Activated CD8-positive, alpha-beta T cell treated with anti-CD3 and anti-CD28 coated beads, Interleukin-2, amount 10 ng/mL, durations not matched to agents 7 days and 5 days (primary cell): ENCODE data around the gene HUS1B. TPM values are rescaled to one million over a fixed set of nuclear protein-coding genes. Genes with fewer than 3 reads are reported as not detected.
"Not testable (repeated sequence)": the region's sequence is repeated elsewhere in the genome, so short reads cannot be mapped to it uniquely, and the experiment has no call there.

ENCODE experiments used
- ATAC-seq: fragments of 150-1000 bp; cut with Tn5 transposase; one replicate; pipeline ENCODE4 v1.10.0; 2021; ENCODE audit warnings: moderate library complexity
- CTCF ChIA-PET: fragments of 350-600 bp; sonication (Branson Sonifier 250); formaldehyde crosslinking; loops from one replicate; lab custom pipeline; 2021; ENCODE audit warnings: antibody characterized with exemption; lab: Charles Lee
- POLR2A ChIA-PET: fragments of 350-600 bp; sonication (Branson Sonifier 250); formaldehyde crosslinking; loops from one replicate; lab custom pipeline; 2021; ENCODE audit warnings: antibody characterized with exemption; lab: Charles Lee
- DNase-seq: peaks from one replicate; pipeline ENCODE4 v3.0.0-alpha.2; 2020
- H3K27ac Mint-ChIP-seq: one replicate; pipeline ENCODE4 v1.8.0; 2021; ENCODE audit warnings: mild to moderate bottlenecking, mixed read lengths
- H3K27me3 Mint-ChIP-seq: one replicate; pipeline ENCODE4 v1.8.0; 2021; ENCODE audit warnings: low read depth, mixed read lengths
- H3K36me3 Mint-ChIP-seq: one replicate; pipeline ENCODE4 v1.8.0; 2021; ENCODE audit warnings: low read depth, mixed read lengths
- H3K4me1 Mint-ChIP-seq: one replicate; pipeline ENCODE4 v1.8.0; 2021; ENCODE audit warnings: low read depth, mixed read lengths
- H3K4me3 Mint-ChIP-seq: one replicate; pipeline ENCODE4 v1.8.0; 2021; ENCODE audit warnings: mild to moderate bottlenecking, mixed read lengths
- H3K9me3 Mint-ChIP-seq: one replicate; pipeline ENCODE4 v1.8.0; 2022; ENCODE audit warnings: mixed read lengths; ENCODE audit not compliant: insufficient read depth
- total RNA-seq, 2 experiments: library from RNA; stranded (reverse); gene quantifications; one replicate each; pipeline ENCODE4 v1.2.3, GENCODE V29; 2021

HUS1B gene
- 1 to 10 TPM; 1.6 to 1.8 TPM for total RNA-seq

GRCh38 chr6:656460-657252 lies at the start of gene HUS1B:
Gene HUS1B, minus strand, starts transcription at chr6:657100. Its CDS starts 156 bp downstream, at chr6:656944.
- peaks cover 29% of the 10 kb centered on the region for H3K4me1 Mint-ChIP-seq
- H3K27me3 Mint-ChIP-seq: no peaks in the 10 kb centered on the region
- no peak for DNase-seq
- H3K9me3 Mint-ChIP-seq: no peaks in the 10 kb centered on the region
- POLR2A ChIA-PET: no interaction called here
- H3K36me3 Mint-ChIP-seq: peaks cover 40% of the 10 kb centered on the region
- no peak within 1 kb of the TSS for H3K27ac Mint-ChIP-seq
- ATAC-seq: no peak
- no peak within 1 kb of the TSS for H3K4me3 Mint-ChIP-seq
- CTCF ChIA-PET: no interaction called here

GRCh38 chr6:706146-706545 lies 49.2 kb upstream of the HUS1B start:
- peaks cover 24% of the 10 kb centered on the region for H3K4me1 Mint-ChIP-seq
- H3K9me3 Mint-ChIP-seq: no peaks in the 10 kb centered on the region
- CTCF ChIA-PET: interaction anchor here (4.0 kb wide), 1 partner anchor 15 kb away, joined by 20 read pairs; no protein-coding TSS in a partner anchor
- no peak overlapping the region for H3K4me3 Mint-ChIP-seq
- DNase-seq (no peak), ATAC-seq (no peak)
- POLR2A ChIA-PET: no interaction called here
- H3K27me3 Mint-ChIP-seq: peaks cover 23% of the 10 kb centered on the region
- H3K36me3 Mint-ChIP-seq: no peaks in the 10 kb centered on the region
- no peak overlapping the region for H3K27ac Mint-ChIP-seq

- H3K9me3 Mint-ChIP-seq: no peaks in the 10 kb centered on the region
- DNase-seq: no peak
- H3K27me3 Mint-ChIP-seq: peaks cover 29% of the 10 kb centered on the region
- POLR2A ChIA-PET: interaction anchor here (1.2 kb wide), 1 partner anchor 17 kb away, joined by 3 read pairs; no protein-coding TSS in a partner anchor
- no peak for ATAC-seq
- no peak overlapping the region for H3K4me3 Mint-ChIP-seq
- CTCF ChIA-PET: interaction anchor here (0.9 to 4.0 kb wide), 5 partner anchors 13 to 692 kb away, joined by 3 to 20 read pairs (median 4); partner anchors contain the start of gene EXOC2
- no peaks in the 10 kb centered on the region for H3K36me3 Mint-ChIP-seq
- no peak overlapping the region for H3K27ac Mint-ChIP-seq
- peaks cover 20% of the 10 kb centered on the region for H3K4me1 Mint-ChIP-seq
Observed at GRCh38 chr6:705047-705446, 48.1 kb upstream of the HUS1B start.

GRCh38 chr6:704046-704445 lies 47.1 kb upstream of the HUS1B start:
- Mint-ChIP-seq H3K4me3 (no peak overlapping the region), H3K4me1 (peaks cover 13% of the 10 kb centered on the region), H3K36me3 (no peaks in the 10 kb centered on the region), H3K27me3 (peaks cover 29% of the 10 kb centered on the region), H3K9me3 (no peaks in the 10 kb centered on the region), H3K27ac (no peak overlapping the region)
- POLR2A ChIA-PET: interaction anchor here (1.2 kb wide), 1 partner anchor 18 kb away, joined by 3 read pairs; no protein-coding TSS in a partner anchor
- CTCF ChIA-PET: interaction anchor here (1.1 to 4.0 kb wide), 4 partner anchors 12 to 693 kb away, joined by 3 to 20 read pairs (median 6); partner anchors contain the start of gene EXOC2
- no peak for ATAC-seq
- no peak for DNase-seq

- DNase-seq: no peak
- ChIA-PET POLR2A (no interaction called here), CTCF (interaction anchor here (1.6 to 4.0 kb wide), 3 partner anchors 11 to 113 kb away, joined by 4 to 20 read pairs (median 7); partner anchors contain the start of gene EXOC2)
- Mint-ChIP-seq H3K4me3 (no peak overlapping the region), H3K4me1 (peaks cover 13% of the 10 kb centered on the region), H3K27ac (no peak overlapping the region), H3K27me3 (peaks cover 29% of the 10 kb centered on the region), H3K9me3 (no peaks in the 10 kb centered on the region), H3K36me3 (no peaks in the 10 kb centered on the region)
- no peak for ATAC-seq
Observed at GRCh38 chr6:703552-703951, 46.7 kb upstream of the HUS1B start.

GRCh38 chr6:701700-702479 lies 45.0 kb upstream of the HUS1B start:
- H3K4me3 Mint-ChIP-seq: no peak overlapping the region
- peaks cover 7% of the 10 kb centered on the region for H3K4me1 Mint-ChIP-seq
- no peak overlapping the region for H3K27ac Mint-ChIP-seq
- no peaks in the 10 kb centered on the region for H3K36me3 Mint-ChIP-seq
- POLR2A ChIA-PET: no interaction called here
- H3K9me3 Mint-ChIP-seq: no peaks in the 10 kb centered on the region
- no peak for ATAC-seq
- H3K27me3 Mint-ChIP-seq: peaks cover 26% of the 10 kb centered on the region
- CTCF ChIA-PET: interaction anchor here (1.1 to 1.9 kb wide), 3 partner anchors 9 to 20 kb away, joined by 4 to 7 read pairs (median 6); partner anchors contain the start of gene EXOC2
- DNase-seq: no peak

- Mint-ChIP-seq H3K4me1 (peaks cover 7% of the 10 kb centered on the region), H3K4me3 (no peak overlapping the region), H3K27ac (no peak overlapping the region), H3K9me3 (no peaks in the 10 kb centered on the region), H3K36me3 (no peaks in the 10 kb centered on the region), H3K27me3 (peaks cover 24% of the 10 kb centered on the region)
- ATAC-seq: no peak
- ChIA-PET POLR2A (no interaction called here), CTCF (interaction anchor here (1.9 kb wide), 1 partner anchor 21 kb away, joined by 6 read pairs; no protein-coding TSS in a partner anchor)
- DNase-seq: no peak
Observed at GRCh38 chr6:701215-701614, 44.3 kb upstream of the HUS1B start.

- H3K36me3 Mint-ChIP-seq: no peaks in the 10 kb centered on the region
- H3K9me3 Mint-ChIP-seq: no peaks in the 10 kb centered on the region
- H3K4me1 Mint-ChIP-seq: peaks cover 7% of the 10 kb centered on the region
- ChIA-PET POLR2A (no interaction called here), CTCF (interaction anchor here (2.6 kb wide), 1 partner anchor 108 kb away, joined by 7 read pairs; no protein-coding TSS in a partner anchor)
- no peak overlapping the region for H3K27ac Mint-ChIP-seq
- DNase-seq (no peak), ATAC-seq (no peak)
- peaks cover 24% of the 10 kb centered on the region for H3K27me3 Mint-ChIP-seq
- H3K4me3 Mint-ChIP-seq: no peak overlapping the region
Observed at GRCh38 chr6:700490-700889, 43.6 kb upstream of the HUS1B start.

- DNase-seq (no peak), ATAC-seq (no peak)
- POLR2A ChIA-PET: no interaction called here
- H3K36me3 Mint-ChIP-seq: no peaks in the 10 kb centered on the region
- H3K27me3 Mint-ChIP-seq: peaks cover 24% of the 10 kb centered on the region
- no peak overlapping the region for H3K27ac Mint-ChIP-seq
- H3K4me3 Mint-ChIP-seq: no peak overlapping the region
- CTCF ChIA-PET: interaction anchor here (1.6 to 2.6 kb wide), 2 partner anchors 23 to 107 kb away, joined by 4 to 7 read pairs; no protein-coding TSS in a partner anchor
- no peaks in the 10 kb centered on the region for H3K4me1 Mint-ChIP-seq
- no peaks in the 10 kb centered on the region for H3K9me3 Mint-ChIP-seq
Observed at GRCh38 chr6:699319-699718, 42.4 kb upstream of the HUS1B start.

GRCh38 chr6:694431-695126 lies 37.7 kb upstream of the HUS1B start:
- not testable (repeated sequence) for ATAC-seq, H3K27ac Mint-ChIP-seq, DNase-seq, H3K36me3 Mint-ChIP-seq, H3K27me3 Mint-ChIP-seq, H3K9me3 Mint-ChIP-seq, H3K4me3 Mint-ChIP-seq
- ChIA-PET POLR2A (interaction anchor here (3.1 kb wide), 1 partner anchor 16 kb away, joined by 26 read pairs; no protein-coding TSS in a partner anchor), CTCF (interaction anchor here (2.9 kb wide), 1 partner anchor 27 kb away, joined by 11 read pairs; no protein-coding TSS in a partner anchor)
- peaks cover 34% of the 10 kb centered on the region for H3K4me1 Mint-ChIP-seq

GRCh38 chr6:693723-694009 lies 36.8 kb upstream of the HUS1B start:
- no peak for ATAC-seq
- peak overlapping the region; percentile 92 for H3K27ac Mint-ChIP-seq
- H3K36me3 Mint-ChIP-seq: peaks cover 6% of the 10 kb centered on the region
- DNase-seq: no peak
- ChIA-PET CTCF (interaction anchor here (0.7 to 2.3 kb wide), 4 partner anchors 8 to 100 kb away, joined by 3 to 11 read pairs (median 6); no protein-coding TSS in a partner anchor), POLR2A (interaction anchor here (0.5 to 3.1 kb wide), 6 partner anchors 10 to 123 kb away, joined by 3 to 26 read pairs (median 6); no protein-coding TSS in a partner anchor)
- peak overlapping the region; percentile 96 for H3K4me3 Mint-ChIP-seq
- no peaks in the 10 kb centered on the region for H3K9me3 Mint-ChIP-seq
- no peaks in the 10 kb centered on the region for H3K27me3 Mint-ChIP-seq
- H3K4me1 Mint-ChIP-seq: peaks cover 37% of the 10 kb centered on the region
